WTC11 (cell line): ENCODE measurements around the gene ZNF630. TPM values are rescaled to one million over a fixed set of nuclear protein-coding genes. Genes with fewer than 3 reads are reported as not detected.
A peak's percentile ranks its signal among the peaks of the same experiment; 100 is the strongest.

Source experiments
- ATAC-seq: fragments of 200-7000 bp; cut with Tn5 transposase; 2 replicates; pipeline ENCODE4 v1.10.0; 2021; ENCODE audit warnings: mild to moderate bottlenecking, moderate library complexity
- CTCF ChIA-PET: fragments of 300-600 bp; sonication (Branson Sonifier 250); formaldehyde crosslinking; loops from one replicate; lab custom pipeline; 2021; ENCODE audit warnings: antibody characterized with exemption; lab: Charles Lee
- POLR2A ChIA-PET: fragments of 350-600 bp; sonication (Branson Sonifier 250); formaldehyde crosslinking; loops from one replicate; lab custom pipeline; 2021; ENCODE audit warnings: antibody characterized with exemption; lab: Charles Lee
- DNase-seq: peaks from one replicate; pipeline ENCODE4 v3.0.0; 2021; ENCODE audit warnings: low spot score
- H3K27ac Mint-ChIP-seq: 2 replicates; pipeline ENCODE4 v1.8.0; 2021; ENCODE audit warnings: mixed read lengths
- H3K27me3 Mint-ChIP-seq: 2 replicates; pipeline ENCODE4 v1.8.0; 2021; ENCODE audit warnings: low read depth, mild to moderate bottlenecking, moderate library complexity, mixed read lengths
- H3K36me3 Mint-ChIP-seq: 2 replicates; pipeline ENCODE4 v1.8.0; 2021; ENCODE audit warnings: mixed read lengths
- H3K4me1 Mint-ChIP-seq: 2 replicates; pipeline ENCODE4 v1.8.0; 2022; ENCODE audit warnings: mixed read lengths
- H3K4me3 Mint-ChIP-seq: 2 replicates; pipeline ENCODE4 v1.8.0; 2021; ENCODE audit warnings: mild to moderate bottlenecking, moderate library complexity, mixed read lengths
- H3K9me3 Mint-ChIP-seq: 2 replicates; pipeline ENCODE4 v1.8.0; 2021; ENCODE audit warnings: mixed read lengths
- ATF3 ChIP-seq: sonication (generic); formaldehyde crosslinking; conservative IDR thresholded peaks from 2 replicates; pipeline ENCODE4 v1.8.1; 2022; ENCODE audit warnings: mild to moderate bottlenecking, missing genetic modification reagents
- CBFB ChIP-seq: sonication (generic); formaldehyde crosslinking; IDR thresholded peaks from 2 replicates; pipeline ENCODE4 v1.8.1; 2022; ENCODE audit warnings: mild to moderate bottlenecking, low read depth, missing genetic modification reagents
- E2F5 ChIP-seq: sonication (generic); formaldehyde crosslinking; IDR thresholded peaks from 2 replicates; pipeline ENCODE4 v1.8.1; 2022; ENCODE audit warnings: mild to moderate bottlenecking, moderate library complexity, missing genetic modification reagents
- ETV6 ChIP-seq: sonication (generic); formaldehyde crosslinking; IDR thresholded peaks from 2 replicates; pipeline ENCODE4 v1.8.1; 2022; ENCODE audit warnings: mild to moderate bottlenecking, missing genetic modification reagents
- FOXP1 ChIP-seq: sonication (generic); formaldehyde crosslinking; IDR thresholded peaks from 2 replicates; pipeline ENCODE4 v1.8.0; 2022; ENCODE audit warnings: missing genetic modification reagents, mild to moderate bottlenecking, moderate library complexity, borderline replicate concordance
- IRF2 ChIP-seq: sonication (generic); formaldehyde crosslinking; IDR thresholded peaks from 2 replicates; pipeline ENCODE4 v1.8.0; 2022; ENCODE audit warnings: low read depth, missing genetic modification reagents, borderline replicate concordance
- KAT7 ChIP-seq: sonication (generic); formaldehyde crosslinking; IDR thresholded peaks from 2 replicates; pipeline ENCODE4 v1.8.1; 2023; ENCODE audit warnings: missing genetic modification reagents, mild to moderate bottlenecking, borderline replicate concordance
- MYBL2 ChIP-seq: sonication (generic); formaldehyde crosslinking; IDR thresholded peaks from 2 replicates; pipeline ENCODE4 v1.8.1; 2023; ENCODE audit warnings: mild to moderate bottlenecking, moderate library complexity, missing genetic modification reagents
- NFE2L1 ChIP-seq: sonication (generic); formaldehyde crosslinking; IDR thresholded peaks from 2 replicates; pipeline ENCODE4 v1.8.1; 2023; ENCODE audit warnings: missing genetic modification reagents
- NFYB ChIP-seq: sonication (generic); formaldehyde crosslinking; conservative IDR thresholded peaks from 2 replicates; pipeline ENCODE4 v1.8.0; 2022; ENCODE audit warnings: low read depth, missing genetic modification reagents
- NR2C2 ChIP-seq: sonication (generic); formaldehyde crosslinking; IDR thresholded peaks from 2 replicates; pipeline ENCODE4 v1.8.0; 2022; ENCODE audit warnings: mild to moderate bottlenecking, missing genetic modification reagents
- RELA ChIP-seq: sonication (generic); formaldehyde crosslinking; IDR thresholded peaks from 2 replicates; pipeline ENCODE4 v1.8.1; 2022; ENCODE audit warnings: missing genetic modification reagents, mild to moderate bottlenecking, borderline replicate concordance
- RORB ChIP-seq: fragments of 250-450 bp; sonication (Bioruptor Pico); IDR thresholded peaks from 2 replicates; pipeline ENCODE4 v1.9.0; 2021; ENCODE audit warnings: mild to moderate bottlenecking
- TEAD1 ChIP-seq: sonication (generic); formaldehyde crosslinking; IDR thresholded peaks from 2 replicates; pipeline ENCODE4 v1.8.0; 2022; ENCODE audit warnings: mild to moderate bottlenecking, missing genetic modification reagents
- TP53 ChIP-seq: sonication (generic); formaldehyde crosslinking; IDR thresholded peaks from 2 replicates; pipeline ENCODE4 v1.8.1; 2023; ENCODE audit warnings: mild to moderate bottlenecking, missing genetic modification reagents
- total RNA-seq: library from RNA; stranded (reverse); gene quantifications from 3 replicates; pipeline ENCODE4 v1.2.3, GENCODE V29; 2021
- TF ChIP-seq, protein P1 (sequence below): fragments of 200-600 bp; IDR thresholded peaks from 2 replicates; pipeline ENCODE4 v1.8.0; 2022; ENCODE audit warnings: antibody characterized with exemption
- TF ChIP-seq, protein P2 (sequence below): sonication (generic); formaldehyde crosslinking; IDR thresholded peaks from 2 replicates; pipeline ENCODE4 v1.8.1; 2022; ENCODE audit warnings: missing genetic modification reagents, borderline replicate concordance
- TF ChIP-seq, protein P3 (sequence below): sonication (generic); formaldehyde crosslinking; IDR thresholded peaks from 2 replicates; pipeline ENCODE4 v1.8.0; 2022; ENCODE audit warnings: mild to moderate bottlenecking, missing genetic modification reagents
- TF ChIP-seq, protein P4 (sequence below): sonication (generic); formaldehyde crosslinking; IDR thresholded peaks from 2 replicates; pipeline ENCODE4 v1.8.1; 2023; ENCODE audit warnings: mild to moderate bottlenecking, missing genetic modification reagents, borderline replicate concordance
- TF ChIP-seq, protein P5 (sequence below): sonication (generic); formaldehyde crosslinking; IDR thresholded peaks from 2 replicates; pipeline ENCODE4 v1.8.1; 2023; ENCODE audit warnings: mild to moderate bottlenecking, missing genetic modification reagents, moderate library complexity
- TF ChIP-seq, protein P6 (sequence below): fragments of 250-450 bp; sonication (Bioruptor Pico); IDR thresholded peaks from 2 replicates; pipeline ENCODE4 v1.9.0; 2021; ENCODE audit warnings: moderate library complexity, mild to moderate bottlenecking, inconsistent platforms, borderline replicate concordance
- TF ChIP-seq, protein P7 (sequence below): fragments of 250-450 bp; sonication (Bioruptor Pico); IDR thresholded peaks from 2 replicates; pipeline ENCODE4 v1.9.0; 2021; ENCODE audit warnings: mild to moderate bottlenecking

Gene ZNF630
- total RNA-seq, 1 experiment from 2014 or later, result 1.3 TPM

- no peak for ATAC-seq
- ChIA-PET POLR2A (no interaction called here), CTCF (no interaction called here)
- H3K36me3 Mint-ChIP-seq, result no peaks in the 10 kb centered on the region
- no peak overlapping the region for H3K27ac Mint-ChIP-seq
- no peaks in the 10 kb centered on the region for H3K27me3 Mint-ChIP-seq
- H3K4me1 Mint-ChIP-seq, result peaks cover 10% of the 10 kb centered on the region
- no peak overlapping the region for H3K4me3 Mint-ChIP-seq
- no peaks in the 10 kb centered on the region for H3K9me3 Mint-ChIP-seq
- no peak for DNase-seq
- TF ChIP-seq FOXP1 (CRISPR knock-in tag) (no peak), ETV6 (CRISPR knock-in tag) (no peak), MYBL2 (CRISPR knock-in tag) (no peak), NFYB (CRISPR knock-in tag) (no peak), CBFB (CRISPR knock-in tag) (no peak), TP53 (CRISPR knock-in tag) (no peak), IRF2 (CRISPR knock-in tag) (no peak), ATF3 (CRISPR knock-in tag) (no peak), KAT7 (CRISPR knock-in tag) (no peak)
- TF ChIP-seq, protein P1, sequence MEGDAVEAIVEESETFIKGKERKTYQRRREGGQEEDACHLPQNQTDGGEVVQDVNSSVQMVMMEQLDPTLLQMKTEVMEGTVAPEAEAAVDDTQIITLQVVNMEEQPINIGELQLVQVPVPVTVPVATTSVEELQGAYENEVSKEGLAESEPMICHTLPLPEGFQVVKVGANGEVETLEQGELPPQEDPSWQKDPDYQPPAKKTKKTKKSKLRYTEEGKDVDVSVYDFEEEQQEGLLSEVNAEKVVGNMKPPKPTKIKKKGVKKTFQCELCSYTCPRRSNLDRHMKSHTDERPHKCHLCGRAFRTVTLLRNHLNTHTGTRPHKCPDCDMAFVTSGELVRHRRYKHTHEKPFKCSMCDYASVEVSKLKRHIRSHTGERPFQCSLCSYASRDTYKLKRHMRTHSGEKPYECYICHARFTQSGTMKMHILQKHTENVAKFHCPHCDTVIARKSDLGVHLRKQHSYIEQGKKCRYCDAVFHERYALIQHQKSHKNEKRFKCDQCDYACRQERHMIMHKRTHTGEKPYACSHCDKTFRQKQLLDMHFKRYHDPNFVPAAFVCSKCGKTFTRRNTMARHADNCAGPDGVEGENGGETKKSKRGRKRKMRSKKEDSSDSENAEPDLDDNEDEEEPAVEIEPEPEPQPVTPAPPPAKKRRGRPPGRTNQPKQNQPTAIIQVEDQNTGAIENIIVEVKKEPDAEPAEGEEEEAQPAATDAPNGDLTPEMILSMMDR, result no peak
- TF ChIP-seq, protein P2, sequence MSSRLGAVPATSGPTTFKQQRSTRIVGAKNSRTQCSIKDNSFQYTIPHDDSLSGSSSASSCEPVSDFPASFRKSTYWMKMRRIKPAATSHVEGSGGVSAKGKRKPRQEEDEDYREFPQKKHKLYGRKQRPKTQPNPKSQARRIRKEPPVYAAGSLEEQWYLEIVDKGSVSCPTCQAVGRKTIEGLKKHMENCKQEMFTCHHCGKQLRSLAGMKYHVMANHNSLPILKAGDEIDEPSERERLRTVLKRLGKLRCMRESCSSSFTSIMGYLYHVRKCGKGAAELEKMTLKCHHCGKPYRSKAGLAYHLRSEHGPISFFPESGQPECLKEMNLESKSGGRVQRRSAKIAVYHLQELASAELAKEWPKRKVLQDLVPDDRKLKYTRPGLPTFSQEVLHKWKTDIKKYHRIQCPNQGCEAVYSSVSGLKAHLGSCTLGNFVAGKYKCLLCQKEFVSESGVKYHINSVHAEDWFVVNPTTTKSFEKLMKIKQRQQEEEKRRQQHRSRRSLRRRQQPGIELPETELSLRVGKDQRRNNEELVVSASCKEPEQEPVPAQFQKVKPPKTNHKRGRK (CRISPR knock-in tag), result no peak
- TF ChIP-seq, protein P3, sequence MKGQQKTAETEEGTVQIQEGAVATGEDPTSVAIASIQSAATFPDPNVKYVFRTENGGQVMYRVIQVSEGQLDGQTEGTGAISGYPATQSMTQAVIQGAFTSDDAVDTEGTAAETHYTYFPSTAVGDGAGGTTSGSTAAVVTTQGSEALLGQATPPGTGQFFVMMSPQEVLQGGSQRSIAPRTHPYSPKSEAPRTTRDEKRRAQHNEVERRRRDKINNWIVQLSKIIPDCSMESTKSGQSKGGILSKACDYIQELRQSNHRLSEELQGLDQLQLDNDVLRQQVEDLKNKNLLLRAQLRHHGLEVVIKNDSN (CRISPR knock-in tag), result no peak
- TF ChIP-seq, protein P4, sequence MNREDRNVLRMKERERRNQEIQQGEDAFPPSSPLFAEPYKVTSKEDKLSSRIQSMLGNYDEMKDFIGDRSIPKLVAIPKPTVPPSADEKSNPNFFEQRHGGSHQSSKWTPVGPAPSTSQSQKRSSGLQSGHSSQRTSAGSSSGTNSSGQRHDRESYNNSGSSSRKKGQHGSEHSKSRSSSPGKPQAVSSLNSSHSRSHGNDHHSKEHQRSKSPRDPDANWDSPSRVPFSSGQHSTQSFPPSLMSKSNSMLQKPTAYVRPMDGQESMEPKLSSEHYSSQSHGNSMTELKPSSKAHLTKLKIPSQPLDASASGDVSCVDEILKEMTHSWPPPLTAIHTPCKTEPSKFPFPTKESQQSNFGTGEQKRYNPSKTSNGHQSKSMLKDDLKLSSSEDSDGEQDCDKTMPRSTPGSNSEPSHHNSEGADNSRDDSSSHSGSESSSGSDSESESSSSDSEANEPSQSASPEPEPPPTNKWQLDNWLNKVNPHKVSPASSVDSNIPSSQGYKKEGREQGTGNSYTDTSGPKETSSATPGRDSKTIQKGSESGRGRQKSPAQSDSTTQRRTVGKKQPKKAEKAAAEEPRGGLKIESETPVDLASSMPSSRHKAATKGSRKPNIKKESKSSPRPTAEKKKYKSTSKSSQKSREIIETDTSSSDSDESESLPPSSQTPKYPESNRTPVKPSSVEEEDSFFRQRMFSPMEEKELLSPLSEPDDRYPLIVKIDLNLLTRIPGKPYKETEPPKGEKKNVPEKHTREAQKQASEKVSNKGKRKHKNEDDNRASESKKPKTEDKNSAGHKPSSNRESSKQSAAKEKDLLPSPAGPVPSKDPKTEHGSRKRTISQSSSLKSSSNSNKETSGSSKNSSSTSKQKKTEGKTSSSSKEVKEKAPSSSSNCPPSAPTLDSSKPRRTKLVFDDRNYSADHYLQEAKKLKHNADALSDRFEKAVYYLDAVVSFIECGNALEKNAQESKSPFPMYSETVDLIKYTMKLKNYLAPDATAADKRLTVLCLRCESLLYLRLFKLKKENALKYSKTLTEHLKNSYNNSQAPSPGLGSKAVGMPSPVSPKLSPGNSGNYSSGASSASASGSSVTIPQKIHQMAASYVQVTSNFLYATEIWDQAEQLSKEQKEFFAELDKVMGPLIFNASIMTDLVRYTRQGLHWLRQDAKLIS, result no peak
- TF ChIP-seq, protein P5, sequence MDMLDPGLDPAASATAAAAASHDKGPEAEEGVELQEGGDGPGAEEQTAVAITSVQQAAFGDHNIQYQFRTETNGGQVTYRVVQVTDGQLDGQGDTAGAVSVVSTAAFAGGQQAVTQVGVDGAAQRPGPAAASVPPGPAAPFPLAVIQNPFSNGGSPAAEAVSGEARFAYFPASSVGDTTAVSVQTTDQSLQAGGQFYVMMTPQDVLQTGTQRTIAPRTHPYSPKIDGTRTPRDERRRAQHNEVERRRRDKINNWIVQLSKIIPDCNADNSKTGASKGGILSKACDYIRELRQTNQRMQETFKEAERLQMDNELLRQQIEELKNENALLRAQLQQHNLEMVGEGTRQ (CRISPR knock-in tag), result no peak
Measured at GRCh38 chrX:48076343-48076742, 4.9 kb upstream of the ZNF630 start.

DNA sequence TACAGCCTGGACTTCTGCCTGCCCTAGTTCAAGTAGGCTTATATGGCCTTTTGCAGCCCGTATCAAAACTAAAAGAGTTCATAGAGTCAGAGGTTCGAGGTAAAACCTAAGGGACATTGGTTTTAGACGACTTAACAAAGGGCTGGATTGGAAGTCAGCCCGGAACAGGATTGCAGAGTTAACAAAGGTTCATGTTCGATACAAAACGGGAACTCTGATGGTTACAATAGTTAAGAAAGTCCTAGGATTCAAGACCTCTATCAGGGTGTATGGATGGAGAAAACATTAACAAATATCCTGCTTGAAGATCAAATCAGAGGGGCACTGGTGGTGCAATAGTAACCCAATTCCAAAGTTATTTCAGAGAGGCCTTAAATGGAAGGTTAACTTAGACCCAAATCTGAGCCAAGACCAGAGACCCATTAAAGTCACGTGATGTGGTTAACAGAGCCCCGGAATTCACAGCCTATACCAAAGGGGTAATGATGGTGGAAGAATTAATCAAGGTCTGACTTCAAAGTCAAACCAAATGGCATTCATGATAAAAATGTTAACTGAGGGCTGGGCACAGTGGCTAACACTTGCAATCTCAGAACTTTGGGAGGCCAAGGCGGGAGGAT is 656 bp upstream of the ZNF630 start:
- no peak for DNase-seq
- H3K27me3 Mint-ChIP-seq, result no peaks in the 10 kb centered on the region
- no peak for ATAC-seq
- POLR2A ChIA-PET, result no interaction called here
- H3K27ac Mint-ChIP-seq, result no peak overlapping the region
- no peaks in the 10 kb centered on the region for H3K9me3 Mint-ChIP-seq
- peak overlapping the region; percentile 91 for H3K4me3 Mint-ChIP-seq
- peaks cover 11% of the 10 kb centered on the region for H3K4me1 Mint-ChIP-seq
- CTCF ChIA-PET, result no interaction called here
- H3K36me3 Mint-ChIP-seq, result no peaks in the 10 kb centered on the region
- no peak for TF ChIP-seq RELA
- TF ChIP-seq, protein P6, sequence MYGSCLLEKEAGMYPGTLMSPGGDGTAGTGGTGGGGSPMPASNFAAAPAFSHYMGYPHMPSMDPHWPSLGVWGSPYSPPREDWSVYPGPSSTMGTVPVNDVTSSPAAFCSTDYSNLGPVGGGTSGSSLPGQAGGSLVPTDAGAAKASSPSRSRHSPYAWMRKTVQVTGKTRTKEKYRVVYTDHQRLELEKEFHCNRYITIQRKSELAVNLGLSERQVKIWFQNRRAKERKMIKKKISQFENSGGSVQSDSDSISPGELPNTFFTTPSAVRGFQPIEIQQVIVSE (CRISPR knock-in tag), result no peak
- no peak for TF ChIP-seq NFE2L1 (CRISPR knock-in tag)
- no peak for TF ChIP-seq E2F5 (CRISPR knock-in tag)
- TF ChIP-seq TP53 (CRISPR knock-in tag), result no peak
- TF ChIP-seq, protein P7, sequence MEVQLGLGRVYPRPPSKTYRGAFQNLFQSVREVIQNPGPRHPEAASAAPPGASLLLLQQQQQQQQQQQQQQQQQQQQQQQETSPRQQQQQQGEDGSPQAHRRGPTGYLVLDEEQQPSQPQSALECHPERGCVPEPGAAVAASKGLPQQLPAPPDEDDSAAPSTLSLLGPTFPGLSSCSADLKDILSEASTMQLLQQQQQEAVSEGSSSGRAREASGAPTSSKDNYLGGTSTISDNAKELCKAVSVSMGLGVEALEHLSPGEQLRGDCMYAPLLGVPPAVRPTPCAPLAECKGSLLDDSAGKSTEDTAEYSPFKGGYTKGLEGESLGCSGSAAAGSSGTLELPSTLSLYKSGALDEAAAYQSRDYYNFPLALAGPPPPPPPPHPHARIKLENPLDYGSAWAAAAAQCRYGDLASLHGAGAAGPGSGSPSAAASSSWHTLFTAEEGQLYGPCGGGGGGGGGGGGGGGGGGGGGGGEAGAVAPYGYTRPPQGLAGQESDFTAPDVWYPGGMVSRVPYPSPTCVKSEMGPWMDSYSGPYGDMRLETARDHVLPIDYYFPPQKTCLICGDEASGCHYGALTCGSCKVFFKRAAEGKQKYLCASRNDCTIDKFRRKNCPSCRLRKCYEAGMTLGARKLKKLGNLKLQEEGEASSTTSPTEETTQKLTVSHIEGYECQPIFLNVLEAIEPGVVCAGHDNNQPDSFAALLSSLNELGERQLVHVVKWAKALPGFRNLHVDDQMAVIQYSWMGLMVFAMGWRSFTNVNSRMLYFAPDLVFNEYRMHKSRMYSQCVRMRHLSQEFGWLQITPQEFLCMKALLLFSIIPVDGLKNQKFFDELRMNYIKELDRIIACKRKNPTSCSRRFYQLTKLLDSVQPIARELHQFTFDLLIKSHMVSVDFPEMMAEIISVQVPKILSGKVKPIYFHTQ (CRISPR knock-in tag), result no peak
- no peak for TF ChIP-seq RORB (CRISPR knock-in tag)
- TF ChIP-seq TEAD1 (CRISPR knock-in tag), result no peak
- TF ChIP-seq NR2C2 (CRISPR knock-in tag), result no peak
